GM12873 (cell line): Measurements from ENCODE around the gene PPIC.

Experiments used
- CTCF ChIP-seq: IDR thresholded peaks from 2 replicates; pipeline ENCODE4 v1.5.1; 2012; ENCODE audit warnings: low read depth, mild to moderate bottlenecking, moderate library complexity, low read length, control low read depth; ENCODE audit not compliant: insufficient read depth; ENCODE audit errors: missing control alignments

Gene PPIC

GRCh38 chr5:123036391-123037103 is at the start of gene PPIC:
TSS of gene PPIC (minus strand) at chr5:123036725. CDS start at chr5:123036625, 100 bp downstream.
- TF ChIP-seq CTCF, result no peak

GRCh38 chr5:123085638-123086286 is 49.2 kb upstream of the PPIC start:
- no peak for TF ChIP-seq CTCF

- no peak for TF ChIP-seq CTCF
These were observed 48.4 kb upstream of the PPIC start for GRCh38 chr5:123084730-123085605.

- TF ChIP-seq CTCF, result no peak
These were observed 46.8 kb upstream of the PPIC start for GRCh38 chr5:123083298-123083697.

- no peak for TF ChIP-seq CTCF
These were observed 43.7 kb upstream of the PPIC start for GRCh38 chr5:123080215-123080614.

GRCh38 chr5:123075521-123076163 is 39.1 kb upstream of the PPIC start:
- TF ChIP-seq CTCF, result no peak
